ENCODE results near the gene CREBL2. TPM values are rescaled to one million over a fixed set of nuclear protein-coding genes. Genes with fewer than 3 reads are reported as not detected.
"Not testable (repeated sequence)": the region's sequence is repeated elsewhere in the genome, so short reads cannot be mapped to it uniquely, and the experiment has no call there.

CREBL2 gene
- total RNA-seq, 2 experiments from 2014 or later, result 12.5 to 13.9 TPM

GRCh38 chr12:12612358-12612757 is 682 bp downstream of the CREBL2 start:
- Mint-ChIP-seq H3K36me3 (peaks cover 14% of the 10 kb centered on the region), H3K4me3 (peak overlapping the region; percentile 81), H3K9me3 (peaks cover 3% of the 10 kb centered on the region), H3K27ac (peak overlapping the region; percentile 98), H3K27me3 (no peaks in the 10 kb centered on the region), H3K4me1 (peaks cover 33% of the 10 kb centered on the region)
- no peak for DNase-seq

DNA sequence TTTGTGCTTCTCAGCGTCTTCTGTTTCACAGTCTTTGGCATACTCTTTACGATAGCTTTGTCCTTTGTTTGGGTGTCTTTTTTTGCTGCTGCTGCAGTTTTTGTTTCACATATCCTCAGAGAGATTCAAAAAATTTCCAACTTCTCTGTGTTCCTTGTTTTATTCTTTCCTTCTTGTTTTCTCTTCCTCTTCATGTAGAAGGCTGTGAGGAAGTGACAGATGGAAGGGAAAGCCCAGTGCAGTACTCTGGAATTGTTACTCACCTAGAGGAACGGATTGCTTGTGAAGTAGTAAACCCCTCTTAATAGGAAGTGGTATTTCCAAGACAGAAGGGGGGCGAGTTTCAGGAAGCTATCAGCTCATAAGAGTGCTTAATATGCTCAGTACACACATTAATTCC is 1.7 kb downstream of the CREBL2 start:
- Mint-ChIP-seq H3K36me3 (peaks cover 20% of the 10 kb centered on the region), H3K27ac (peak overlapping the region; percentile 89), H3K9me3 (peaks cover 3% of the 10 kb centered on the region), H3K4me3 (peak overlapping the region; percentile 81), H3K27me3 (no peaks in the 10 kb centered on the region), H3K4me1 (peaks cover 31% of the 10 kb centered on the region)
- DNase-seq, result no peak

GRCh38 chr12:12614342-12614741 is 2.7 kb downstream of the CREBL2 start:
- Mint-ChIP-seq H3K27ac (no peak overlapping the region), H3K4me1 (peaks cover 31% of the 10 kb centered on the region)

GRCh38 chr12:12616512-12617310 is 5.0 kb downstream of the CREBL2 start:
- peaks cover 38% of the 10 kb centered on the region for H3K4me1 Mint-ChIP-seq
- no peak overlapping the region for H3K4me3 Mint-ChIP-seq
- H3K27me3 Mint-ChIP-seq, result no peaks in the 10 kb centered on the region
- DNase-seq, result no peak
- no peaks in the 10 kb centered on the region for H3K9me3 Mint-ChIP-seq
- peaks cover 28% of the 10 kb centered on the region for H3K36me3 Mint-ChIP-seq
- H3K27ac Mint-ChIP-seq, result peak overlapping the region; percentile 40

More at GRCh38 chr12:12614342-12614741, 2.7 kb downstream of the CREBL2 start:
- H3K9me3 Mint-ChIP-seq, result peaks cover 3% of the 10 kb centered on the region
- H3K27me3 Mint-ChIP-seq, result no peaks in the 10 kb centered on the region
- peaks cover 21% of the 10 kb centered on the region for H3K36me3 Mint-ChIP-seq
- no peak for DNase-seq
- no peak overlapping the region for H3K4me3 Mint-ChIP-seq

DNA sequence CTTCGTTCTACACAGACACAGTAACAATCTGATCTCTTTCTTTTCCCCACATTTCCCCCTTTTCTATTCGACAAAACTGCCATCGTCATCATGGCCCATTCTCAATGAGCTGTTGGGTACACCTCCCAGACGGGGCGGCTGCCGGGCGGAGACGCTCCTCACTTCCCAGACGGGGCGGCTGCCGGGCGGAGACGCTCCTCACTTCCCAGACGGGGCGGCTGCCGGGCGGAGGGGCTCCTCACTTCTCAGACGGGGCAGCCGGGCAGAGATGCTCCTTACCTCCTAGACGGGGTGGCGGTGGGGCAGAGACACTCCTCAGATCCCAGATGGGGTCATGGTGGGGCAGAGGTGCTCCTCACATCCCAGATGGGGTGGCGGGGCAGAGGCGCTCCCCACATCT is 6.4 kb downstream of the CREBL2 start:
- not testable (repeated sequence) for H3K4me3 Mint-ChIP-seq, H3K27ac Mint-ChIP-seq, H3K27me3 Mint-ChIP-seq, H3K9me3 Mint-ChIP-seq, DNase-seq
- peaks cover 44% of the 10 kb centered on the region for H3K4me1 Mint-ChIP-seq
- peaks cover 28% of the 10 kb centered on the region for H3K36me3 Mint-ChIP-seq

DNA sequence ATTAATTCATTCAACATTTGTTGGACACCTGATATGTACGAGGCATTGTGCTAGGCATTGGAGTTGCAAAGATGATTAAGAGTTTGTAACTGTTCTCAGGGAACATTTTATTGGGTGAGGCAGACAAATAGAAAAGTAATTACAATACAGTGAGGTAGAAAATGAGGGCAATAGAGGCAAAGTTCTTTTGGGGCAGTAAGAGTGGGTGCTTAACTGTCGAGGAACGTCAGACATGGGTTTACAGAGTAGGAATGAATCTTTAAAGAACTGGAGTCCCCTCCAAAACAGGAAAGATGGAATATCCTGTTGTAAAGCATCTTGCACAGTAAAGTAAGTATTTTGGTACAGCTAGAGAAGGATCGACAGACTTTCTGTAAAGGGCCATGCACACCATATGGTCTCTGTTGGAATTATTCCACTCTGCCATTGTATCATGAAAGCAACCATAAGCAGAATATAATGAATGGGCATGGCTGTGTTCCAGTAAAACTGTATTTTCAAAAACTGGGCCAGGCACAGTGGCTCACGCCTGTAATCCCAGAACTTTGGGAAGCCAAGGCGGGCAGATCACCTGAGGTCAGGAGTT is 9.1 kb downstream of the CREBL2 start:
- H3K36me3 Mint-ChIP-seq, result peaks cover 35% of the 10 kb centered on the region
- no peaks in the 10 kb centered on the region for H3K27me3 Mint-ChIP-seq
- peaks cover 53% of the 10 kb centered on the region for H3K4me1 Mint-ChIP-seq
- no peak overlapping the region for H3K4me3 Mint-ChIP-seq
- DNase-seq, result no peak
- H3K9me3 Mint-ChIP-seq, result peaks cover 5% of the 10 kb centered on the region
- no peak overlapping the region for H3K27ac Mint-ChIP-seq

DNA sequence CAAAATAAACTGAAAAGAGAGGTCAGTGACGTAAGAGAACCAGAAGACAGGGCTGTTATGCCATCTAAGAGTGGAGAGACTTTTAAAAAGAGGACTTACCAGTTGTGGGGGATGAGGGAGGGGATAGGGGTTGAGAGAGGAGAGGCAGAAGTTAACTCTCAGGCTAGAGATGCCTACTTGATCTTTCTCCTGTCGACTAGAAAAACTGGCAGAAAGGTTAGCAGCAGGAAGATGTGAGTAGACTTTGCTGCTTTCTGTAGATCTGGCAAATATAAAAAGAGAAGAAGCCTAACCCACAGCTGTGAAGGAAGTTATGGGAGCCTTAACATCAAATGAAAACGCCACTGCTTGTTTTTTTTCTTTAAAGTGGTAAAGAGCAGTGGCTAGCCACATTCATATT is 10.7 kb downstream of the CREBL2 start:
- Mint-ChIP-seq H3K9me3 (peaks cover 5% of the 10 kb centered on the region), H3K4me3 (peak overlapping the region; percentile 30), H3K4me1 (peaks cover 45% of the 10 kb centered on the region), H3K27me3 (no peaks in the 10 kb centered on the region), H3K36me3 (peaks cover 29% of the 10 kb centered on the region), H3K27ac (peak overlapping the region; percentile 74)
- DNase-seq, result no peak

DNA sequence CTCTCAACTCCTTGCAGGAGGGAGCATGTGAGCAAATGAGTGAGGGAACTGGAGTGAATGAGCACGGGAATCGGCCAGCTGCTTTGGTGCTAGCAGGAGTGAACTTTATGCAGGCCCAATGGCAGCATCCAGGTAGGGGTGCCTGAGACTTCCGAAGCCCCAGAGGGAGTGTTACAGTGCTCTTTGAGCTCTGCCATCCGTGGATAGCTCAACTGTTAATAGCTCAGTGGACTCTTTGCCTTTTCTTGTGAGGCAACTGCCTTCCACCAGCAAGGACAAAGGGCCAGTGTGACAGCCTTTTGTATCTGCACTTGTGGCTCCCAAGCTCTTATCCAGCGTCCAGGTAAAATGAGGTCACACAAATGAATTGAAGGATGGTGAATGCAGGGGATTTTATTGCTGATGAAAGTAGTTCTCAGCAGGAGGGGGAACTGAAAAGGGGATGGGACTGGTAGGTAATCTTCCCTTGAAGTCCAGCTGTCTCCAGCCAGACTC is 12.9 kb downstream of the CREBL2 start:
- Mint-ChIP-seq H3K27ac (no peak overlapping the region), H3K9me3 (peaks cover 11% of the 10 kb centered on the region), H3K27me3 (no peaks in the 10 kb centered on the region), H3K4me3 (no peak overlapping the region), H3K36me3 (peaks cover 32% of the 10 kb centered on the region), H3K4me1 (peaks cover 64% of the 10 kb centered on the region)
- DNase-seq, result no peak

GRCh38 chr12:12626471-12626870 is 14.8 kb downstream of the CREBL2 start:
- peaks cover 11% of the 10 kb centered on the region for H3K9me3 Mint-ChIP-seq
- DNase-seq, result no peak
- H3K4me3 Mint-ChIP-seq, result no peak overlapping the region
- peaks cover 23% of the 10 kb centered on the region for H3K36me3 Mint-ChIP-seq
- H3K27me3 Mint-ChIP-seq, result no peaks in the 10 kb centered on the region
- no peak overlapping the region for H3K27ac Mint-ChIP-seq
- H3K4me1 Mint-ChIP-seq, result peaks cover 74% of the 10 kb centered on the region

GRCh38 chr12:12627308-12627827 is 15.7 kb downstream of the CREBL2 start:
- H3K36me3 Mint-ChIP-seq, result peaks cover 23% of the 10 kb centered on the region
- no peaks in the 10 kb centered on the region for H3K27me3 Mint-ChIP-seq
- no peak for DNase-seq
- H3K9me3 Mint-ChIP-seq, result peaks cover 11% of the 10 kb centered on the region
- no peak overlapping the region for H3K4me3 Mint-ChIP-seq
- peaks cover 70% of the 10 kb centered on the region for H3K4me1 Mint-ChIP-seq
- no peak overlapping the region for H3K27ac Mint-ChIP-seq

GRCh38 chr12:12628013-12628412 is 16.3 kb downstream of the CREBL2 start:
- no peak overlapping the region for H3K27ac Mint-ChIP-seq
- DNase-seq, result no peak
- H3K36me3 Mint-ChIP-seq, result peaks cover 23% of the 10 kb centered on the region
- H3K9me3 Mint-ChIP-seq, result peaks cover 11% of the 10 kb centered on the region
- peaks cover 65% of the 10 kb centered on the region for H3K4me1 Mint-ChIP-seq
- no peaks in the 10 kb centered on the region for H3K27me3 Mint-ChIP-seq
- H3K4me3 Mint-ChIP-seq, result no peak overlapping the region

GRCh38 chr12:12630850-12631249 is 19.2 kb downstream of the CREBL2 start:
- Mint-ChIP-seq H3K27me3 (no peaks in the 10 kb centered on the region), H3K9me3 (peaks cover 6% of the 10 kb centered on the region), H3K27ac (peak overlapping the region; percentile 2), H3K36me3 (peaks cover 18% of the 10 kb centered on the region), H3K4me3 (peak overlapping the region; percentile 6), H3K4me1 (peaks cover 46% of the 10 kb centered on the region)
- no peak for DNase-seq

GRCh38 chr12:12635651-12636050 is 24.0 kb downstream of the CREBL2 start:
- H3K36me3 Mint-ChIP-seq, result peaks cover 41% of the 10 kb centered on the region
- DNase-seq, result no peak
- H3K27ac Mint-ChIP-seq, result no peak overlapping the region
- peaks cover 14% of the 10 kb centered on the region for H3K4me1 Mint-ChIP-seq
- peaks cover 11% of the 10 kb centered on the region for H3K9me3 Mint-ChIP-seq
- H3K4me3 Mint-ChIP-seq, result no peak overlapping the region
- no peaks in the 10 kb centered on the region for H3K27me3 Mint-ChIP-seq

DNA sequence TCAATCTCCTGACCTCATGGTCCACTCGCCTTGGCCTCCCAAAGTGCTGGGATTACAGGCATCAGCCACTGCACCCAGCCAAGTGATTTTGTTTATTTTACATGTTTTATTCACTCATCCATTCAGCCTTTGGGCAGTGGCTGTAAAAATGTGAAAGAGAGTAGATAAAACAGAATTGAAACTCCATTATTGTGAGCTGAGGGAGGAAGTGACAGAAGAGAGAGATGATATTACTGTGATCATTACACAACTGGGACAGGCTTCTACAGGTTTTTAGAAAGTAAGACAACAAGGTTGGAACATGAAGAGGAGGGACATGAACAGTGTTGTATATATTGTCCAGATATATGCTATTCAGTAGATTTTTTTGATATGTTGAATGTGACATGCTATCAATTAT is 25.0 kb downstream of the CREBL2 start:
- Mint-ChIP-seq H3K9me3 (peaks cover 13% of the 10 kb centered on the region), H3K36me3 (peaks cover 46% of the 10 kb centered on the region), H3K27ac (peak overlapping the region; percentile 3), H3K27me3 (no peaks in the 10 kb centered on the region), H3K4me1 (peaks cover 4% of the 10 kb centered on the region), H3K4me3 (no peak overlapping the region)
- DNase-seq, result no peak

GRCh38 chr12:12639995-12640394 is 28.3 kb downstream of the CREBL2 start:
- H3K4me3 Mint-ChIP-seq, H3K27ac Mint-ChIP-seq, DNase-seq, H3K27me3 Mint-ChIP-seq, H3K4me1 Mint-ChIP-seq: not testable (repeated sequence)
- H3K36me3 Mint-ChIP-seq, result peaks cover 40% of the 10 kb centered on the region
- peaks cover 13% of the 10 kb centered on the region for H3K9me3 Mint-ChIP-seq

Data from activated naive CD8-positive, alpha-beta T cell treated with anti-CD3 and anti-CD28 coated beads for 36 hours (primary cell).